T-cell (primary cell): ENCODE measurements around the gene VILL. TPM values are rescaled to one million over a fixed set of nuclear protein-coding genes. Genes with fewer than 3 reads are reported as not detected.

Source experiments
- ATAC-seq, 4 experiments: fragments of 200-7000 bp in 3 of 4; fragments of 150-1000 bp in 1 of 4; cut with Tn5 transposase; replicated peaks in 1 of 4; 1 replicate in 3 of 4; 2 replicates in 1 of 4; pipeline ENCODE4 v1.10.0; 2021; ENCODE audit warnings: moderate library complexity in 3 of 4, mild to moderate bottlenecking in 2 of 4, moderate number of reproducible peaks in 1 of 4
- CTCF ChIA-PET, 2 donors: fragments of 300-600 bp; sonication (Branson Sonifier 250); formaldehyde crosslinking; loops; one replicate each; lab custom pipeline; 2022; ENCODE audit warnings: antibody characterized with exemption in 2 of 2; lab: Charles Lee
- POLR2A ChIA-PET, 2 donors: fragments of 300-600 bp; sonication (Branson Sonifier 250); formaldehyde crosslinking; loops; one replicate each; lab custom pipeline; 2022; ENCODE audit warnings: antibody characterized with exemption in 2 of 2; lab: Charles Lee
- DNase-seq, 35 experiments: peaks; one replicate each; pipeline versions ENCODE4 v3.0.0 to v3.0.0-alpha.2; 2013 to 2023
- H3K27ac ChIP-seq: one replicate; pipeline ENCODE4 v1.5.1; 2013; ENCODE audit warnings: low read length
- H3K27me3 ChIP-seq, 2 experiments: replicated peaks in 1 of 2; 1 replicate in 1 of 2; 2 replicates in 1 of 2; pipeline versions ENCODE4 v1.6.1 to v1.7.0; 2013; ENCODE audit warnings: low read length in 1 of 2, mixed read lengths in 1 of 2; ENCODE audit not compliant: control insufficient read depth in 2 of 2, insufficient read depth in 2 of 2; ENCODE audit errors: extremely low read depth in 1 of 2
- H3K36me3 ChIP-seq, 2 donors: 1 replicate in 1 of 2; 2 replicates in 1 of 2; pipeline versions ENCODE4 v1.6.1 to v1.7.0; 2013; ENCODE audit warnings: low read length in 1 of 2; ENCODE audit not compliant: control insufficient read depth in 2 of 2, insufficient read depth in 1 of 2; ENCODE audit errors: extremely low read depth in 1 of 2
- H3K4me1 ChIP-seq, 2 experiments: 1 replicate in 1 of 2; 2 replicates in 1 of 2; pipeline versions ENCODE4 v1.6.1 to v1.7.0; 2013; ENCODE audit warnings: low read length in 2 of 2, mixed read lengths in 1 of 2; ENCODE audit not compliant: insufficient read depth in 2 of 2, control insufficient read depth in 1 of 2; ENCODE audit errors: extremely low read depth in 1 of 2
- H3K4me3 ChIP-seq, 2 donors: 1 replicate in 1 of 2; 2 replicates in 1 of 2; pipeline versions ENCODE4 v1.5.1 to v1.7.0; 2013; ENCODE audit warnings: mild to moderate bottlenecking in 2 of 2, low read length in 1 of 2, moderate library complexity in 1 of 2; ENCODE audit not compliant: control insufficient read depth in 1 of 2; ENCODE audit errors: extremely low read depth in 1 of 2
- H3K9me3 ChIP-seq: 2 replicates; pipeline ENCODE4 v1.7.0; 2013
- H3K27ac Mint-ChIP-seq, 2 donors: one replicate each; pipeline ENCODE4 v1.8.0; 2020 to 2021; ENCODE audit warnings: mild to moderate bottlenecking in 2 of 2, mixed read lengths in 2 of 2
- H3K27me3 Mint-ChIP-seq, 2 donors: one replicate each; pipeline ENCODE4 v1.8.0; 2021 to 2022; ENCODE audit warnings: mixed read lengths in 2 of 2
- H3K36me3 Mint-ChIP-seq: one replicate; pipeline ENCODE4 v1.8.0; 2021; ENCODE audit warnings: mixed read lengths
- H3K4me1 Mint-ChIP-seq, 3 donors: one replicate each; pipeline ENCODE4 v1.8.0; 2020 to 2022; ENCODE audit warnings: mixed read lengths in 3 of 3, mild to moderate bottlenecking in 1 of 3
- H3K4me3 Mint-ChIP-seq, 3 donors: one replicate each; pipeline ENCODE4 v1.8.0; 2020 to 2022; ENCODE audit warnings: mild to moderate bottlenecking in 3 of 3, mixed read lengths in 3 of 3, moderate library complexity in 3 of 3
- H3K9me3 Mint-ChIP-seq, 3 donors: one replicate each; pipeline ENCODE4 v1.8.0; 2020 to 2022; ENCODE audit warnings: mixed read lengths in 3 of 3
- WGBS: methylation state at CpG from one replicate; pipeline ENCODE4 v1.1.5; 2013; ENCODE audit warnings: missing lambda C conversion rate; ENCODE audit not compliant: insufficient coverage; 5-methylcytosine and 5-hydroxymethylcytosine counted together
- total RNA-seq, 35 experiments: library from RNA in 6 of 35; stranded (reverse) in 6 of 35; fragments of 120-200 nt in 1 of 35; gene quantifications; one replicate each; pipeline versions ENCODE4 v1.2.1 to v1.2.4 and lab custom pipeline; 2013 to 2026

The VILL gene
- 10 to 100 TPM; 26.6 to 44.6 (median 42.1) TPM for total RNA-seq
- total RNA-seq (2013), result 27.4 TPM
- 15.4 to 105 (median 53.4) reads per million in 29 experiments for total RNA-seq (lab: John Stamatoyannopoulos, UW)

- no peak within 1 kb of the TSS for H3K27ac Mint-ChIP-seq
- WGBS, result 94% methylated on average over 9 of the region's 10 CpGs
- no peaks in the 10 kb centered on the region for H3K9me3 Mint-ChIP-seq
- peaks cover under 1% of the 10 kb centered on the region for H3K36me3 Mint-ChIP-seq
- POLR2A ChIA-PET, result no interaction called here
- no peak within 1 kb of the TSS for H3K4me3 ChIP-seq
- H3K27me3 ChIP-seq, result peaks cover 0 to 9% of the 10 kb centered on the region in 2 experiments
- no peaks in the 10 kb centered on the region for H3K9me3 ChIP-seq
- H3K36me3 ChIP-seq, result no peaks in the 10 kb centered on the region
- no peak within 1 kb of the TSS for H3K4me3 Mint-ChIP-seq
- DNase-seq, result no peak
- no peak within 1 kb of the TSS for H3K27ac ChIP-seq
- CTCF ChIA-PET, result interaction anchor here in 1 of 2 donors (0.5 kb wide), 1 partner anchor 13 kb away, joined by 3 read pairs; no protein-coding TSS in a partner anchor
- no peak for ATAC-seq
- H3K4me1 ChIP-seq, result peaks cover 13 to 18% of the 10 kb centered on the region in 2 experiments
- no peaks in the 10 kb centered on the region for H3K27me3 Mint-ChIP-seq
- peaks cover 24 to 41% (median 27%) of the 10 kb centered on the region in 3 donors for H3K4me1 Mint-ChIP-seq
Measured at GRCh38 chr3:37990527-37990926, at the start of gene VILL. TSS of gene VILL (plus strand) at chr3:37990786. CDS start at chr3:37993673, 2,887 bp downstream.

GRCh38 chr3:37941608-37942508 is 48.7 kb upstream of the VILL start:
- Histone ChIP-seq H3K4me3 (no peak overlapping the region), H3K27me3 (peaks cover 0 to 4% of the 10 kb centered on the region in 2 experiments), H3K36me3 (no peaks in the 10 kb centered on the region), H3K9me3 (no peaks in the 10 kb centered on the region), H3K4me1 (no peaks in the 10 kb centered on the region), H3K27ac (no peak overlapping the region)
- CTCF ChIA-PET, result no interaction called here
- Mint-ChIP-seq H3K36me3 (no peaks in the 10 kb centered on the region), H3K27ac (no peak overlapping the region), H3K4me3 (no peak overlapping the region), H3K4me1 (peaks cover 0 to 6% (median 0%) of the 10 kb centered on the region in 3 donors), H3K27me3 (peaks cover 0 to 3% of the 10 kb centered on the region in 2 donors), H3K9me3 (no peaks in the 10 kb centered on the region)
- WGBS, result 91% methylated on average over 6 of the region's 12 CpGs
- POLR2A ChIA-PET, result no interaction called here
- no peak for DNase-seq
- ATAC-seq, result no peak

GRCh38 chr3:37942646-37943045 is 47.9 kb upstream of the VILL start:
- Histone ChIP-seq H3K4me1 (no peaks in the 10 kb centered on the region), H3K9me3 (no peaks in the 10 kb centered on the region), H3K4me3 (no peak overlapping the region), H3K27me3 (peaks cover 0 to 6% of the 10 kb centered on the region in 2 experiments), H3K36me3 (no peaks in the 10 kb centered on the region), H3K27ac (no peak overlapping the region)
- WGBS, result 88% methylated on average over 1 of the region's 2 CpGs
- Mint-ChIP-seq H3K27me3 (peaks cover 0 to 3% of the 10 kb centered on the region in 2 donors), H3K4me3 (no peak overlapping the region), H3K4me1 (peaks cover 0 to 6% (median 0%) of the 10 kb centered on the region in 3 donors), H3K9me3 (no peaks in the 10 kb centered on the region), H3K36me3 (no peaks in the 10 kb centered on the region), H3K27ac (no peak overlapping the region)
- DNase-seq (no peak), ATAC-seq (no peak)
- CTCF ChIA-PET, result no interaction called here
- POLR2A ChIA-PET, result no interaction called here

GRCh38 chr3:37943126-37943525 is 47.5 kb upstream of the VILL start:
- H3K4me1 Mint-ChIP-seq, result peaks cover 0 to 6% (median 0%) of the 10 kb centered on the region in 3 donors
- WGBS, result 76% methylated on average over 4 of the region's 4 CpGs
- no peaks in the 10 kb centered on the region for H3K4me1 ChIP-seq
- H3K4me3 ChIP-seq, result no peak overlapping the region
- H3K4me3 Mint-ChIP-seq, result no peak overlapping the region
- no peaks in the 10 kb centered on the region for H3K9me3 ChIP-seq
- ChIA-PET POLR2A (no interaction called here), CTCF (interaction anchor here in 1 of 2 donors (0.6 kb wide), 1 partner anchor 90 kb away, joined by 14 read pairs; no protein-coding TSS in a partner anchor)
- H3K27me3 ChIP-seq, result peaks cover 0 to 6% of the 10 kb centered on the region in 2 experiments
- H3K36me3 ChIP-seq, result no peaks in the 10 kb centered on the region
- no peaks in the 10 kb centered on the region for H3K36me3 Mint-ChIP-seq
- peaks cover 0 to 3% of the 10 kb centered on the region in 2 donors for H3K27me3 Mint-ChIP-seq
- H3K27ac ChIP-seq, result no peak overlapping the region
- H3K27ac Mint-ChIP-seq, result no peak overlapping the region
- H3K9me3 Mint-ChIP-seq, result no peaks in the 10 kb centered on the region
- no peak for DNase-seq
- no peak for ATAC-seq

GRCh38 chr3:37943631-37944314 is 46.8 kb upstream of the VILL start:
- no peak overlapping the region for H3K27ac ChIP-seq
- H3K4me1 Mint-ChIP-seq, result peaks cover 0 to 6% (median 0%) of the 10 kb centered on the region in 3 donors
- peaks cover 0 to 6% of the 10 kb centered on the region in 2 experiments for H3K27me3 ChIP-seq
- H3K4me3 ChIP-seq, result no peak overlapping the region
- H3K4me3 Mint-ChIP-seq, result no peak overlapping the region
- no peaks in the 10 kb centered on the region for H3K9me3 Mint-ChIP-seq
- ATAC-seq (no peak), DNase-seq (no peak)
- 86% methylated on average over 6 of the region's 8 CpGs for WGBS
- ChIA-PET CTCF (interaction anchor here in 1 of 2 donors (0.6 kb wide), 1 partner anchor 90 kb away, joined by 14 read pairs; no protein-coding TSS in a partner anchor), POLR2A (no interaction called here)
- no peaks in the 10 kb centered on the region for H3K36me3 ChIP-seq
- H3K9me3 ChIP-seq, result no peaks in the 10 kb centered on the region
- H3K27me3 Mint-ChIP-seq, result peaks cover 0 to 3% of the 10 kb centered on the region in 2 donors
- no peaks in the 10 kb centered on the region for H3K4me1 ChIP-seq
- H3K36me3 Mint-ChIP-seq, result no peaks in the 10 kb centered on the region
- H3K27ac Mint-ChIP-seq, result no peak overlapping the region

GRCh38 chr3:37944391-37944842 is 46.2 kb upstream of the VILL start:
- peaks cover 0 to 6% (median 0%) of the 10 kb centered on the region in 3 donors for H3K4me1 Mint-ChIP-seq
- H3K9me3 ChIP-seq, result no peaks in the 10 kb centered on the region
- POLR2A ChIA-PET, result no interaction called here
- H3K36me3 ChIP-seq, result no peaks in the 10 kb centered on the region
- H3K27me3 Mint-ChIP-seq, result peaks cover 0 to 3% of the 10 kb centered on the region in 2 donors
- no peaks in the 10 kb centered on the region for H3K9me3 Mint-ChIP-seq
- H3K27ac ChIP-seq, result no peak overlapping the region
- H3K4me3 Mint-ChIP-seq, result no peak overlapping the region
- no peaks in the 10 kb centered on the region for H3K4me1 ChIP-seq
- H3K36me3 Mint-ChIP-seq, result no peaks in the 10 kb centered on the region
- no CpG with 5 or more reads among the region's 2 CpGs for WGBS
- no peak overlapping the region for H3K4me3 ChIP-seq
- ATAC-seq (no peak), DNase-seq (no peak)
- peaks cover 0 to 6% of the 10 kb centered on the region in 2 experiments for H3K27me3 ChIP-seq
- no peak overlapping the region for H3K27ac Mint-ChIP-seq
- CTCF ChIA-PET, result no interaction called here
